ENCODE measurements around the gene ELAVL2. TPM values are rescaled to one million over a fixed set of nuclear protein-coding genes. Genes with fewer than 3 reads are reported as not detected.
A peak's percentile ranks its signal among the peaks of the same experiment; 100 is the strongest.

The ELAVL2 gene
- total RNA-seq, 1 experiment from 2014 or later, result 35.9 TPM

GRCh38 chr9:23826120-23826629 lies at the start of gene ELAVL2 (continued):
- TF ChIP-seq AR (CRISPR knock-in tag; IDR thresholded peaks at IDR 0.05), result no peak
- no peak for TF ChIP-seq ZNF317 (CRISPR knock-in tag; IDR thresholded peaks at IDR 0.05; ENCODE audit: borderline replicate concordance, low read depth)
- no peak for TF ChIP-seq IRF1 (CRISPR knock-in tag; IDR thresholded peaks at IDR 0.05)
- peak; percentile 93 for TF ChIP-seq SP1 (CRISPR knock-in tag; conservative IDR thresholded peaks at IDR 0.05)
- peak; percentile 49; the same call in 1 of the 2 replicates for TF ChIP-seq ZBTB21 (CRISPR knock-in tag; IDR thresholded peaks at IDR 0.05; ENCODE audit: borderline replicate concordance)
- no peak for TF ChIP-seq CDX4 (CRISPR knock-in tag; IDR thresholded peaks at IDR 0.05; ENCODE audit: borderline replicate concordance)
- no peak for TF ChIP-seq TEAD4 (CRISPR knock-in tag; IDR thresholded peaks at IDR 0.05)
- no peak for TF ChIP-seq ATF6 (CRISPR knock-in tag; IDR thresholded peaks at IDR 0.05)
- TF ChIP-seq PRDM15 (CRISPR knock-in tag; IDR thresholded peaks at IDR 0.05), result no peak
- TF ChIP-seq ETV6 (CRISPR knock-in tag; IDR thresholded peaks at IDR 0.05), result 0 out of 2 replicates have a peak, but pooled peaks have one; percentile 78
- 0 out of 2 replicates have a peak, but pooled peaks have one; percentile 60 for TF ChIP-seq FOXP1 (CRISPR knock-in tag; IDR thresholded peaks at IDR 0.05; ENCODE audit: borderline replicate concordance)
- TF ChIP-seq ZNF425 (CRISPR knock-in tag; conservative IDR thresholded peaks at IDR 0.05), result no peak
- 0 out of 2 replicates have a peak, but pooled peaks have one; percentile 69 for TF ChIP-seq CBFB (CRISPR knock-in tag; IDR thresholded peaks at IDR 0.05; ENCODE audit: low read depth)
- no peak for TF ChIP-seq ZNF512 (CRISPR knock-in tag; IDR thresholded peaks at IDR 0.05; ENCODE audit: borderline replicate concordance)
- no peak for TF ChIP-seq AFF4 (CRISPR knock-in tag; IDR thresholded peaks at IDR 0.05; ENCODE audit: borderline replicate concordance)
- no peak for TF ChIP-seq ATF1 (CRISPR knock-in tag; IDR thresholded peaks at IDR 0.05)
- no peak for TF ChIP-seq NR3C1 (CRISPR knock-in tag; conservative IDR thresholded peaks at IDR 0.05; ENCODE audit: low read depth)
- no peak for TF ChIP-seq ZNF138 (CRISPR knock-in tag; conservative IDR thresholded peaks at IDR 0.05)
